Esophagus squamous epithelium (tissue), 5 donors: ENCODE results near the gene ZBED1. TPM values are rescaled to one million over a fixed set of nuclear protein-coding genes. Genes with fewer than 3 reads are reported as not detected.

Experiments used
- DNase-seq: peaks from one replicate; lab custom pipeline; 2025; lab: John Stamatoyannopoulos, UW
- H3K27ac ChIP-seq, 4 donors: fragments of 200-600 bp; sonication (generic); one replicate each; pipeline ENCODE4 v1.5.1; 2016 to 2019; ENCODE audit warnings: mild to moderate bottlenecking in 1 of 4
- H3K27me3 ChIP-seq, 4 donors: fragments of 200-600 bp; sonication (generic); 1 replicate in 3 of 4; 2 replicates in 1 of 4; pipeline versions ENCODE4 v1.5.1 to v1.6.0; 2017 to 2021; ENCODE audit warnings: antibody characterized with exemption in 1 of 4
- H3K36me3 ChIP-seq, 3 donors: fragments of 200-600 bp; sonication (generic); one replicate each; pipeline ENCODE4 v1.5.1; 2016 to 2019
- H3K4me1 ChIP-seq, 3 donors: fragments of 200-600 bp; sonication (generic); one replicate each; pipeline ENCODE4 v1.5.1; 2017 to 2019
- H3K4me3 ChIP-seq, 4 donors: fragments of 200-600 bp; sonication (generic); 1 replicate in 3 of 4; 2 replicates in 1 of 4; pipeline ENCODE4 v1.5.1; 2016 to 2019; ENCODE audit warnings: mild to moderate bottlenecking in 2 of 4, moderate library complexity in 1 of 4
- H3K9me3 ChIP-seq, 3 donors: fragments of 200-600 bp; sonication (generic); one replicate each; pipeline ENCODE4 v1.5.1; 2016 to 2019
- POLR2A ChIP-seq, 4 donors: fragments of 450-650 bp; IDR thresholded peaks; one replicate each; pipeline ENCODE4 v1.6.1; 2017; ENCODE audit warnings: antibody characterized with exemption in 4 of 4, mild to moderate bottlenecking in 4 of 4, moderate library complexity in 3 of 4
- WGBS, 2 donors: methylation state at CpG; one replicate each; pipeline ENCODE4 v1.1.5; 2018; 5-methylcytosine and 5-hydroxymethylcytosine counted together
- intact Hi-C: fragments of 100-400 bp; cut with DNase I; formaldehyde crosslinking; loops from one replicate; pipeline ENCODE4 v1.15.0; 2022
- total RNA-seq, 4 donors: library from RNA; depleted of rRNA; stranded (reverse); fragments of >200 nt; gene quantifications; one replicate each; pipeline ENCODE4 v1.1.0, GENCODE V29; 2016
- TF ChIP-seq, protein P1 (sequence below), 6 experiments: fragments of 450-650 bp in 4 of 6; fragments of 200-600 bp in 2 of 6; sonication (generic) in 2 of 6; IDR thresholded peaks; one replicate each; pipeline ENCODE4 v1.5.1; 2016 to 2019; ENCODE audit warnings: antibody characterized with exemption in 6 of 6, mild to moderate bottlenecking in 4 of 6, moderate library complexity in 4 of 6
- donor health status: DM: yes; HTN: yes; CAD: no.

ZBED1 gene
- total RNA-seq, 4 donors from 2014 or later: 17.5 to 31.0 (median 25.5) TPM

DNA sequence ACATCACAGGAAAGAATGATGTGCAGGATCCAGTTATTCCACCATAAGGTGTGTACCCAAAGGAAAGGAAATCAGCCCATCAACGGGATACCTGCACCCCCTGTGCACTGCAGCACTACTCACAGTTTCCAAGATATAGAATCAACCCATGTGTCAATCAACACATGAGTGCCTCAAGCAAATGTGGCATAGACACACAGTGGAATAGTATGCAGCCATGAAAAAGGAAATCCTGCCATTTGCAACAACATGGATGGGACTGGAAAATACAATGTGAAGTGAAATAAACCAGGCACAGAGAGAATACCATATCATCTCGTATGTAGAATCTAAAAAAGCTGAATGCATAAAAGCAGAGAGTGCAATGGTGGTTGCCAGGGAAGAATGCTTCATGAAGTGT is 53.3 kb downstream of the ZBED1 start:
- H3K4me1 ChIP-seq: peaks cover 0 to 18% (median 0%) of the 10 kb centered on the region in 3 donors
- H3K27ac ChIP-seq: no peak overlapping the region
- H3K4me3 ChIP-seq: no peak overlapping the region
- DNase-seq: no peak
- 53 to 95% methylated on average over 2 of the region's 2 CpGs for WGBS, 2 donors
- no peaks in the 10 kb centered on the region for H3K9me3 ChIP-seq
- H3K27me3 ChIP-seq: no peaks in the 10 kb centered on the region
- H3K36me3 ChIP-seq: no peaks in the 10 kb centered on the region
- intact Hi-C loops: no loop called here
- no peak for TF ChIP-seq POLR2A (IDR thresholded peaks at IDR 0.05)
- TF ChIP-seq, protein P1, sequence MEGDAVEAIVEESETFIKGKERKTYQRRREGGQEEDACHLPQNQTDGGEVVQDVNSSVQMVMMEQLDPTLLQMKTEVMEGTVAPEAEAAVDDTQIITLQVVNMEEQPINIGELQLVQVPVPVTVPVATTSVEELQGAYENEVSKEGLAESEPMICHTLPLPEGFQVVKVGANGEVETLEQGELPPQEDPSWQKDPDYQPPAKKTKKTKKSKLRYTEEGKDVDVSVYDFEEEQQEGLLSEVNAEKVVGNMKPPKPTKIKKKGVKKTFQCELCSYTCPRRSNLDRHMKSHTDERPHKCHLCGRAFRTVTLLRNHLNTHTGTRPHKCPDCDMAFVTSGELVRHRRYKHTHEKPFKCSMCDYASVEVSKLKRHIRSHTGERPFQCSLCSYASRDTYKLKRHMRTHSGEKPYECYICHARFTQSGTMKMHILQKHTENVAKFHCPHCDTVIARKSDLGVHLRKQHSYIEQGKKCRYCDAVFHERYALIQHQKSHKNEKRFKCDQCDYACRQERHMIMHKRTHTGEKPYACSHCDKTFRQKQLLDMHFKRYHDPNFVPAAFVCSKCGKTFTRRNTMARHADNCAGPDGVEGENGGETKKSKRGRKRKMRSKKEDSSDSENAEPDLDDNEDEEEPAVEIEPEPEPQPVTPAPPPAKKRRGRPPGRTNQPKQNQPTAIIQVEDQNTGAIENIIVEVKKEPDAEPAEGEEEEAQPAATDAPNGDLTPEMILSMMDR (IDR thresholded peaks at IDR 0.05): no peak

DNA sequence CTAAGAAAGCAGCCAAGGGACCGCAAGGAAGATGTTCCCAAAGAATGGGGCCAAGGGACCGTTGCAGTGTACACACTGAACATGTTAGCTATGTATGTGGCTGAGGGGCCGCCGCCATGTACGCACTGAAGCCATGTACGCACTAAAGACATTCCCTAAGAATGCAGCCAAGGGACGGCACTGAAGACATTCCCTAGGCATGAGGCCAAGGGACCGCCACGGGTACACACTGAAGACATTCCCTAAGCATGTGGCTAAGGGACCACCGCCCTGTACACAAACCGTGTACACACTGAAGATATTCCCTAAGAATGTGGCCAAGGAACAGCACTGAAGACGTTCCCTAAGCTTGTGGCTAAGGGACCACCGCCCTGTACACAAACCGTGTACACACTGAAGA is 54.0 kb downstream of the ZBED1 start:
- Histone ChIP-seq H3K27me3 (no peaks in the 10 kb centered on the region), H3K4me3 (no peak overlapping the region), H3K27ac (no peak overlapping the region), H3K36me3 (no peaks in the 10 kb centered on the region), H3K9me3 (no peaks in the 10 kb centered on the region), H3K4me1 (peaks cover 0 to 15% (median 0%) of the 10 kb centered on the region in 3 donors)
- no peak for TF ChIP-seq POLR2A (IDR thresholded peaks at IDR 0.05)
- TF ChIP-seq, protein P1 (IDR thresholded peaks at IDR 0.05): no peak
- intact Hi-C loops: no loop called here
- WGBS, 2 donors: 92 to 98% methylated on average over 10 to 13 of the region's 14 CpGs
- DNase-seq: no peak

DNA sequence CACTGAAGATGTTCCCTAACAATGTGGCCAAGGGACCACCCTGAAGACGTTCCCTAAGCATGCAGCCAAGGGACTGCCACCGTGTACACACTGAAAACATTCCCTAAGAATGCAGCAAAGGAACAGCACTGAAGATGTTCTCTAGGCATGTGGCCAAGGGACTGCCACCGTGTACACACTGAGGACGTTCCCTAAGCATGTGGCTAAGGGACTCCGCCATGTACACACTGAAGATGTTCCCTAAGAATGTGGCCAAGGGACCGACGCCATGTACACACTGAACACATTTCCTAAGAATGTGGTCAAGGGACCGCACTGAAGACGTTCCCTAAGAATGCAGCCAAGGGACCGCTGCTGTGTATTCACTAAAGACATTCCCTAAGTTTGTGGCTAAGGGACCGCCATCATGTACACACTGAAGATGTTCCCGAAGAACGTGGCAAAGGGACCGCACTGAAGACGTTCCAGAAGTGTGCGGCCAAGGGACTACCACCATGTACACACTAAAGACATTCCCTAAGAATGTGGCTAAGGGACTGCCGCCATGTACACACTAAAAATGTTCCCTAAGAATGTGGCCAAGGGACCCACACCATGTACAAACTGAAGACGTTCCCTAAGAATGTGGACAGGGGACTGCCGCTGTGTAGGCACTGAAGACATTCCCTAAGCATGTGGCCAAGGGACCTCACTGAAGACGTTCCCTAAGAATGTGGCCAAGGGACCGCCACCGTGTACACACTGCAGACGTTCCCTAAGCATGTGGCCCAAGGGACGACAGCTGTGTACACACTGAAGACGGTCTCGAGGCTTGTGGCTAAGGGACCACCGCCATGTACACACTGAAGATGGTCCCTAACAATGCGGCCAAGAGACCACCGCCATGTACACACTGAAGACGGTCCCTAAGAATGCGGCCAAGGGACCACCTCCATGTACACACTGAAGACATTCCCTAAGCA is 54.8 kb downstream of the ZBED1 start:
- intact Hi-C loops: no loop called here
- Histone ChIP-seq H3K4me3 (no peak overlapping the region), H3K27ac (no peak overlapping the region), H3K36me3 (peaks cover 0 to 3% (median 0%) of the 10 kb centered on the region in 3 donors), H3K4me1 (peaks cover 0 to 7% (median 0%) of the 10 kb centered on the region in 3 donors), H3K9me3 (no peaks in the 10 kb centered on the region), H3K27me3 (no peaks in the 10 kb centered on the region)
- DNase-seq: no peak
- TF ChIP-seq, protein P1 (IDR thresholded peaks at IDR 0.05): no peak
- TF ChIP-seq POLR2A (IDR thresholded peaks at IDR 0.05): no peak
- 91 to 95% methylated on average over 25 to 29 of the region's 31 CpGs for WGBS, 2 donors

DNA sequence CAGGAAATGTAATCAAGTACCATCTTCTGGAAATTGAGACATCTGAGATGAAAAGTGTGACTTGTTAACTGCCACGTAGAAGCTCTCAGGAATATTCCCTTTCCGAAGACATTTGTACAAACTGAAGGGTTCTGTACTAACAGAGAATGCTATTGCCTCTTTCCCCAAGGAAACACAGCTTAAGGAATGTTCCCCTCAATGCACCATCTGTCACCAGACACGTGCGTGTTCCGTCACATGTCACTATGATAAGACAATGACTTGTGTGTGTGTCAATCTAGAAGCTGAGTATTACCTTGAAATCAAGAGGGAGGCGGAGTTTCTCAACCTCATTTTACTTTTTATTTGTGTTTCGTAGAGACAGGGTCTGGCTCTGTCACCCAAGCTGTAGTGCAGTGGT is 58.1 kb downstream of the ZBED1 start:
- Histone ChIP-seq H3K4me1 (no peaks in the 10 kb centered on the region), H3K4me3 (no peak overlapping the region), H3K36me3 (peaks cover 0 to 20% (median 0%) of the 10 kb centered on the region in 3 donors), H3K27me3 (no peaks in the 10 kb centered on the region), H3K27ac (no peak overlapping the region), H3K9me3 (peaks cover 0 to 5% (median 0%) of the 10 kb centered on the region in 3 donors)
- TF ChIP-seq POLR2A (IDR thresholded peaks at IDR 0.05): no peak
- TF ChIP-seq, protein P1 (IDR thresholded peaks at IDR 0.05): no peak
- intact Hi-C loops: no loop called here
- DNase-seq: no peak
- WGBS, 2 donors: 90% methylated on average over 6 to 7 of the region's 7 CpGs

DNA sequence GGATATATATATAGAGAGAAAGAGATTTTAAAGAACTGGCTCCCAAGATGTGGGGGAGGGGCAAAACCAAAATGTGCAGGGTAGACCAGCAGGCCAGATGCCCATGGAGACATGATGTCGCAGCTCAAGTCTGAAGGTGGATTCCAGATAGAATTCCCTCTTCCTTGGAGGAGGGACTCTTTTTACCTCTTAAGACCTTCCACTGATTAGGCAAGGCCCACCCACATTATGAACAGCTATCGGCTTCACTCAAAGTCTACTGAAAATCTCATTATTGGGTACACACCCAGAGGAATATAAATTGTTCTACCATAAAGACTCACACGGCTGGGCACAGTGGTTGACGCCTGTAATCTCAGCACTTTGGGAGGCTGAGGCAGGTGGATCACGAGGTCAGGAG is 59.3 kb downstream of the ZBED1 start:
- TF ChIP-seq, protein P1 (IDR thresholded peaks at IDR 0.05): no peak
- no peak for TF ChIP-seq POLR2A (IDR thresholded peaks at IDR 0.05)
- no peak for DNase-seq
- H3K27me3 ChIP-seq: no peaks in the 10 kb centered on the region
- 100% methylated on average over 2 to 5 of the region's 5 CpGs for WGBS, 2 donors
- H3K4me3 ChIP-seq: no peak overlapping the region
- peaks cover 0 to 20% (median 0%) of the 10 kb centered on the region in 3 donors for H3K36me3 ChIP-seq
- peaks cover 0 to 5% (median 0%) of the 10 kb centered on the region in 3 donors for H3K9me3 ChIP-seq
- intact Hi-C loops: no loop called here
- H3K4me1 ChIP-seq: no peaks in the 10 kb centered on the region
- H3K27ac ChIP-seq: no peak overlapping the region
